ENCODE data around the gene FAM20C. TPM values are rescaled to one million over a fixed set of nuclear protein-coding genes. Genes with fewer than 3 reads are reported as not detected.
"Not testable (repeated sequence)": the region's sequence is repeated elsewhere in the genome, so short reads cannot be mapped to it uniquely, and the experiment has no call there.

Gene FAM20C
- total RNA-seq, 1 donor from 2014 or later = 1.0 TPM

DNA sequence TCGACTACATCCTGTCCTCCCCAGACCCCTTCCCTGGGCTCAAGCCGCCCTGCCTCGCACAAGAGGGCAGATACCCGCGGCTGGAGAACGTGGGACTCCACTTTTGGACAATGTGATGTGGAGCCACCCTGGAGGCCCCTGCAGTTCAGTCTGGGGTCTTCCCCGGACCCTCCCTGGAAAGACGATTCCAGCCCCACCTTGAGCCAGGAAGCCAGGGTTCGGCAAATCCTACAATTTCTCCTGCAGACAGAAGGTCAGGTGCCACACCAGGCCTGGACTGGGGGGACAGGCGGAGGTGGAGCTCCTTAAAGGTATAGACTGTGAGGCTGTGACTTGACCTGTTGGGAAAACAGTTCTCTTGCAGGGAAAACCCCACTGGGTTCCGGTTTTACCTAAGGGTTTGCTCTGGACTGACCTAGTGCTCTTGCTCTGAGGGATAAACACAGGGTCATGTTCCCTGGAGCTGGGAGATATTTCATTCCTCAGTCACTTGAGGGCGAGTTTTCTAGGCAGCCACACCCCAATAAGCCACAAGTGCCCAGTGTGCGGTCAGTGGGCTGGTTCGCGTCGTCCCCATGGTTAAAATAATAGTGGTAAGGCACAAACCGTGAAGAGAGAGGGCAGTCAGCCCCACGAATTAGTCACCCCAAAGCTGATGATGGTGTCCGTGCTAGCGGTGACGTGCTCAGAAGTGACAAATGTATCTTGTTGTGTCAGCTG is 99.2 kb downstream of the FAM20C start:
- DNase-seq = no peak
- H3K9me3 Mint-ChIP-seq = no peaks in the 10 kb centered on the region
- H3K36me3 Mint-ChIP-seq (ENCODE audit: low read depth) = no peaks in the 10 kb centered on the region
- intact Hi-C loops (cut with micrococcal nuclease) = no loop called here
- peaks cover 29% of the 10 kb centered on the region for H3K27me3 Mint-ChIP-seq
- no peak overlapping the region for H3K27ac Mint-ChIP-seq
- no peak overlapping the region for H3K4me3 Mint-ChIP-seq
- H3K4me1 Mint-ChIP-seq = no peaks in the 10 kb centered on the region

DNA sequence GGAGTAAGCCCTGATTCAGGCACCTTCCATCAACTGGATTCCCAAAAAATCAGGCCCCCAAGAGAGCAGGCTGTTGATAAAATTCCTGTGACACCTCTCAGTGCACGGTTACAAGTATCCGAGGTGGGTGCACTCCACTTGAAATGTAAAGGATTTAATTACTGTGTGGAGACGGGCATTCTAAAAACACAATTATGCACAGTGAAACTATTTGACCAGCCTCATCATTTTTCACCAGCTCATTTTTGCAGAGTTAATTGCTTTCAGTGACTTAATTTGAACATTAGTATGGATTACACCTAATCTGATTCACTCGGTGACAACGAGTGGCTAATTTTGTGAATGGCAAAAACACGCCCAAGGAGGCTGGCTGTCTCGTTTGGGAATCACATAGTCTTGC is 99.9 kb downstream of the FAM20C start:
- Mint-ChIP-seq H3K9me3 (no peaks in the 10 kb centered on the region), H3K27me3 (peaks cover 29% of the 10 kb centered on the region), H3K27ac (no peak overlapping the region), H3K4me1 (no peaks in the 10 kb centered on the region), H3K36me3 (ENCODE audit: low read depth) (no peaks in the 10 kb centered on the region), H3K4me3 (no peak overlapping the region)
- intact Hi-C loops (cut with micrococcal nuclease) = no loop called here
- no peak for DNase-seq

DNA sequence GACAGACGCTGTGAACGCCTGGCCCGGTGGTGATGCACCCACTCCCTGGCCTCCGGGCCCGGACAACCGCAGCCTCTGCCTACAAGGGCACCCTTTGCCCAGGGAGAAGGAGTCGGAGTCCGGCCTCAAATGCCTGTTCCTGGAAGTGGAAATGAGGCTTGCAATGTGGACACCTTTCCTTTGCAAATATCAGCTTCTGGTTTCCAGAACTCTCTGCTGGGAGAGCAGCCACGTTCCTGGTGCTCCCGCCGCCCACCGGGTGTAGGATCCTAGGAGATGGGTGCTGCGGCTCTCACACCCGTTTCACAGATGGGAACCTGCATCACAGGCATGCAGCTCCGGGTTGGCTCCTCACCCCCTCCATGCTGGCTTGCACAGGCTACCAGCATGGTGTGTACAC is 100.5 kb downstream of the FAM20C start:
- Mint-ChIP-seq H3K4me3 (no peak overlapping the region), H3K27ac (no peak overlapping the region), H3K4me1 (no peaks in the 10 kb centered on the region), H3K27me3 (peaks cover 27% of the 10 kb centered on the region), H3K9me3 (no peaks in the 10 kb centered on the region), H3K36me3 (ENCODE audit: low read depth) (no peaks in the 10 kb centered on the region)
- intact Hi-C loops (cut with micrococcal nuclease) = no loop called here
- no peak for DNase-seq

DNA sequence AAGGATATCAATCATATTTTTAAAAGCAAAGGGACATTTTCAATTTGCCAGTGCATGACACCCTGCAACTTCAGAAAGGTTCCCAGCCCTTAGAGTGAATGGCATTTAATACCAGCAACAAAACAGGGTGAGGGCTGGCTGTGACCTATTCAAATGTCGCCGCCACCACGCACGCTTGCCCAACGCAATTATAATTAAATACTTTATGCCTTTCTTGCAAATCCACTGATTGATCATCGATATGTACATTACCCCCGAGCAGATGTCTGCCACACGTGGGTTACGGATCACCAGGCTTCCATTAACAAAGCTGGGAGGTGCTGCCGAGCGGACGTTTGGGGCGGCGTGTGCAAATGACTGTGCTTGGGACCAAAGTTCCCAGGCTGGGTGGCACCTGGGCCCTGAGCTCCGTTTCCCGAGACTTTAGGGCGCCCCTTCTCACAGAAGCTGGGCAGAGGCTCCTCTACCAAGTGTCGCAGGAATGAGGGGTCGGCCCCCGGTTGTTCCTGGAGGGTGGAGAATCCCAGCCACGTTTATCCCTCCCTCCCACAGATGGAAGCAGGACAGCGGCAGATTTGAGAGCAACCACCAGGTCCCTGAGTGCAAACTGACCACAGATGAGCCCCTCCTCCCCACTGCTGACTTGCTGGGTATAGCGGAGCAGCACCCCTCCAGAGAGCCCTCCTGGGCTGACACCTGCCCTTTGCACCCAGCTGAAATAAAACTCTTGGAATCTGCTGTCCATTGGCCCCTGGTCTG is 101.5 kb downstream of the FAM20C start:
- Mint-ChIP-seq H3K4me1 (no peaks in the 10 kb centered on the region), H3K36me3 (ENCODE audit: low read depth) (no peaks in the 10 kb centered on the region), H3K4me3 (no peak overlapping the region), H3K9me3 (no peaks in the 10 kb centered on the region), H3K27ac (no peak overlapping the region), H3K27me3 (peaks cover 20% of the 10 kb centered on the region)
- no peak for DNase-seq
- intact Hi-C loops (cut with micrococcal nuclease) = no loop called here

DNA sequence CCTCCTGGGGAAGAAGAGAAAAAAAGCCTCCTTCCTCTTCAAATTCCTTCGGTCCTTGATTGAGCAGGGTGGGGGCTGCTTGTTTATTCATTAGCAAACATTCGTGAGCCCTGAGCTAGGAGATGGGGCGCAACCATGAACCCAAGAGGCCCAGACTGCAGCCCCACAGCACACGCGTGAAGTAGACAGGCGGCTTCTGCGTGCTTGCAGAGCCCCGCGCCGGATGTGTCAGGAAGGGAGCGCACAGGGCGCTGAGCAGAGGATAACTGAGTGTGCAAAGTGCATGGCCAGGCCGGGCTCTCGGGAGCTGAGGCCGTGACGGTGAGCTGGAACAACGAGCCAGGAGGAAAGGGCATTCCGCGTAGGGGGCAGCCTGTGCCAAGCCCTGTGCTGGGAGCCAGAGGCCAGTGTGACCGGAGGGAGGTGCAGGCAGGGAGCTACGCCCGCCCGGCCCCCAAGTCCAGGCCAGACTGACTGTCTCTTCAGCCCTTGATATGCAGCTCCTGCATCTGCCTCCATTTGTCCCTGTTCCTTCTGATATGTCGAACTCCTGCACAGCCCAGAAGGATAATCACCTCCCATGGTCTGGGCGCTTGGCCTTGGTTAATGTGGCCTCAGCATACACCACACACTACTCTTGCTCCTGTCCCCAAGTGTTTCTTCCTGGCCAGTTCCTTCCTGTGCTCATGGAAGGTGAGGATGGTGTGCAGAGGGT is 102.2 kb downstream of the FAM20C start:
- intact Hi-C loops (cut with micrococcal nuclease) = no loop called here
- H3K27me3 Mint-ChIP-seq = peaks cover 17% of the 10 kb centered on the region
- no peak for DNase-seq
- no peaks in the 10 kb centered on the region for H3K9me3 Mint-ChIP-seq
- no peaks in the 10 kb centered on the region for H3K36me3 Mint-ChIP-seq (ENCODE audit: low read depth)
- H3K27ac Mint-ChIP-seq = no peak overlapping the region
- H3K4me3 Mint-ChIP-seq = no peak overlapping the region
- H3K4me1 Mint-ChIP-seq = no peaks in the 10 kb centered on the region

DNA sequence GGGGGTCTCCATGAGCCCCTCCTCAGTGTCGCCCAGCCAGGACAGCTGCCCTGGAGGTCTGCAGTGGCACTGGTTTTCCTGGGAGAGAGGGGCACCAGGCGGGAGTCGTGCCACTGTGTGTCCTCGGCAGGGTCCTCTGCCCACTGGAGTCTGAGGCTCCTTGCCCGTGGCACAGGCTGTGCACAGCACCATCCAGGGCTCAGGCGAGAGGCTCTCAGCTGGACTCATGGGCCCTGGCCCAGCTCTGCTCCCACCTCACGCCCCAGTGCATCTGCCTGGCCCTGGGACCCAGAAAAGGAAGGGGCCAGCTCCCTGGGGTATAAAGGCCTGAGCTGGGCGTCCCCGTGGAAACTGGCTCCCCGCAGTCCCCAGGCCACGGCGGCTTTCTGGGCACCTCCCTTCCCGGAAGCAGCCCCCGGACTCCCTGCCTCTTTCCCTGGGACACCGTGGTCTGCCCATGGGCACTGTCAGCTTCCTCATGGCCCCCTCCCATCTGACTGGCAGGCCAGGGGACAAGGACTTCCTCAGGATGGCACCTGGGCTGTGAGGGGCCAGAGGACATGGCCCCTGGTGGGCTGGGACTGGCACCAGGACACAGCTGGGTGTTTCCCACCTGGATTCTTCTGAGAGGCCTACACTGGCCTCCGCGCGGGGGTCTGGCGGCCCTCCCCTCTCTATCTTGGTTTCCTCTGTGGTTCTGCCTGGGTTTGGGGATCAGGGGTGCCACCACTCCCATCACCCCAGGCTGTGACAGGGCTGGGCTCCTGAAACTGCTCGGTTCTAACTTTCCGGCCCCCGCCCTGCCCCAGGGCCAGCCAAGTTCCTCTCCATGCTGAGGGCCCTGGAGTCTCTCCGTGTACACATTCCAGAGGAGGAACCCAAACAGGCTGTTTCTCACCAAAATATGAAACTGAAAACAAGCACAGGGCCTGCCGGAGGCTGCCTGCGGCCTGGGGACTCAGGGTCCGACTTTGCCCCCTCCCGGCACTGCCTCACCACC is 103.1 kb downstream of the FAM20C start:
- intact Hi-C loops (cut with micrococcal nuclease) = no loop called here
- H3K4me3 Mint-ChIP-seq = no peak overlapping the region
- no peaks in the 10 kb centered on the region for H3K9me3 Mint-ChIP-seq
- no peaks in the 10 kb centered on the region for H3K36me3 Mint-ChIP-seq (ENCODE audit: low read depth)
- H3K27me3 Mint-ChIP-seq = peaks cover 15% of the 10 kb centered on the region
- H3K4me1 Mint-ChIP-seq = no peaks in the 10 kb centered on the region
- H3K27ac Mint-ChIP-seq = no peak overlapping the region
- DNase-seq = no peak

DNA sequence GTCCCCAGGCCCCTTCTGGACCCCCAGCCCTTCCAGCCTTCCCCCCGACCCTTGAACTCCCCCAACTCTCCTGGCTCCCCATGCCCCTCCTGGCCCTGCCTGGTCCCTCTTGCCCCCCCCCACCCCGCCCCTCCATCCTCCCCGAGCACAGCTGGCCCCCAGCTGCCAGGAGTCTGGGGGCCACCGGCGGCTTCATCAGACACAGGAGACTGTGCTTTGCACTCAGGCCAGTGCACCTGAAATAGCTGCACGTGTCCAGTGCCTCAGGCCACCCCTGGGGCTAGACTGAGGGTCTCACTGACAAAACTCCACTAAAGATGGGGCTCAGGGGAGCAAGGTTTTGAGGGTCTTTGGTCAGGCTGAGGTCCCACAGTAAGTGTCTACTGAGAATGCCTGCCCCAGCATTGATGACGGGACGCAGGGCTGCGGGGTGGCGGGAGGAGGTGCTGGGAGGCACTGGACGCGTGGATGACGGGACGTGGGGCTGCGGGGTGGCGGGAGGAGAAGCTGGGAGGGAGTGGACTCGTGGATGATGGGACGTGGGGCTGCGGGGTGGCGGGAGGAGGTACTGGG is 104.1 kb downstream of the FAM20C start:
- H3K9me3 Mint-ChIP-seq = no peaks in the 10 kb centered on the region
- H3K4me1 Mint-ChIP-seq = no peaks in the 10 kb centered on the region
- H3K27me3 Mint-ChIP-seq = peaks cover 12% of the 10 kb centered on the region
- no peak for DNase-seq
- H3K4me3 Mint-ChIP-seq = no peak overlapping the region
- intact Hi-C loops (cut with micrococcal nuclease) = no loop called here
- H3K36me3 Mint-ChIP-seq (ENCODE audit: low read depth) = no peaks in the 10 kb centered on the region
- H3K27ac Mint-ChIP-seq = no peak overlapping the region

DNA sequence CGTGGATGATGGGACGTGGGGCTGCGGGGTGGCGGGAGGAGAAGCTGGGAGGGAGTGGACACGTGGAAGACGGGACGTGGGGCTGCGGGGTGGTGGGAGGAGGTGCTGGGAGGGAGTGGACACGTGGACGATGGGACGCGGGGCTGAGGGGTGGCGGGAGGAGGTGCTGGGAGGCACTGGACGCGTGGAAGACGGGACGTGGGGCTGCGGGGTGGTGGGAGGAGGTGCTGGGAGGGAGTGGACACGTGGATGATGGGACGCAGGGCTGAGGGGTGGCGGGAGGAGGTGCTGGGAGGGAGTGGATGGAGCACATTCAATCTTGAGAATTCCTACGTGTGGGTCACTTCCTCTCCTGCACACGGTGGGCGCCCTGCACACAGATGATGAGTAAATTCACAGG is 104.8 kb downstream of the FAM20C start:
- DNase-seq; H3K4me3 Mint-ChIP-seq; intact Hi-C loops (cut with micrococcal nuclease); H3K36me3 Mint-ChIP-seq (ENCODE audit: low read depth); H3K27me3 Mint-ChIP-seq; H3K4me1 Mint-ChIP-seq; H3K9me3 Mint-ChIP-seq; H3K27ac Mint-ChIP-seq: not testable (repeated sequence)

DNA sequence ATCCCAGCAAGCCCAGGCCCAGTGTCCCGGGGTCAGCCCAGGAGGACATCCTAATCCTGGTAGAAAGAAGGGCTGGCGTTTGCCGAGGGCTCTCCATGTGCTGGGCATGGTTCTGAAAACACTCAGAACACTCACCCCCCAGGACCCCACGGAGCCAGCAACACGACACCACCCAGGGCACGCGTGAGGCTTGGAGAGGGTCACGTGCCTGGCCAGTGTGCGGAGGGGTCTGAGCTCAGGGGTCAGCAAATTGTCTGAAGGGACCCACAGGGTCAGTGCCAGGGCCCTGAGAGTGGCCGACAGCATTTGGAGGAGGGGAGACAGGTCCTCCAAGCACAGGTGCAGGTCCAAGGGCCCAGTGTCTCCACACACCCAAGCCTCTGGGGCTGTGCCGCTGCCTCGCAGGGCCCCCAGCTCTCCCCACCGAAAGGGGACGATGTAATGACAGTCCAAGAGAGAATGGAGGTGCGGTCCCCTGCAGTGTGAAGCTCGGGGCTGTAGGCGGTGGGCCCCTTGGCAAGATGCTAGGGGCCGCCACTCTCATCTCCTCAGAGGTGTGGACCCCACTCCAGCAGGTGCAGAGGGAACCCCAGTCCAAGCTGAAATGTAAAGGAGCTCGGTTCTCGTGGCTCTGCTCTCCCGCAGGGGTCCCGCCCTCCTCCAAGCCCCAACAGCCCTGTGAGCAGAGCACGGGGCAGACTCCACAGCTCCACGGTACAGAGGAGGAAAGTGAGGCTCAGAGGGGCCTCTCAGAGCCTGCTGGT is 105.4 kb downstream of the FAM20C start:
- H3K36me3 Mint-ChIP-seq (ENCODE audit: low read depth) = no peaks in the 10 kb centered on the region
- H3K27me3 Mint-ChIP-seq = peaks cover 4% of the 10 kb centered on the region
- DNase-seq = no peak
- no peaks in the 10 kb centered on the region for H3K4me1 Mint-ChIP-seq
- H3K4me3 Mint-ChIP-seq = no peak overlapping the region
- no peaks in the 10 kb centered on the region for H3K9me3 Mint-ChIP-seq
- intact Hi-C loops (cut with micrococcal nuclease) = no loop called here
- H3K27ac Mint-ChIP-seq = no peak overlapping the region

DNA sequence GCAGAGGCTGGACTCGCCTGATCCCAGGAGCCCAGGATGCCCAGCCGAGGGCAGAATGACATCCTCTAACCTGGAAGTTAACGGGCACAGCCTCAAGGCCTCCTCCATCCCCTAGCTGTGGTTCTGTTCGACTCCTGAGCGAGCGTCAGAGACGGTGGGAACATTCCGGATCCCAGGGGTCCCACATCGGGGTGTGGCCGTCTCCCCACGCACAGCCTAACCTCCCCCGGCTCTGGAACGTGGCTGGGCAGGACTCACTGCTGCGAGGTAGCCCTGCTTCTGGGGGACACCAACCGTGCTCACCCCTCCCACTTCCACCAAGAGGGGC is 106.0 kb downstream of the FAM20C start:
- H3K4me1 Mint-ChIP-seq = no peaks in the 10 kb centered on the region
- H3K27ac Mint-ChIP-seq = no peak overlapping the region
- no peak for DNase-seq
- no peaks in the 10 kb centered on the region for H3K9me3 Mint-ChIP-seq
- no peaks in the 10 kb centered on the region for H3K27me3 Mint-ChIP-seq
- intact Hi-C loops (cut with micrococcal nuclease) = no loop called here
- H3K36me3 Mint-ChIP-seq (ENCODE audit: low read depth) = no peaks in the 10 kb centered on the region
- no peak overlapping the region for H3K4me3 Mint-ChIP-seq

DNA sequence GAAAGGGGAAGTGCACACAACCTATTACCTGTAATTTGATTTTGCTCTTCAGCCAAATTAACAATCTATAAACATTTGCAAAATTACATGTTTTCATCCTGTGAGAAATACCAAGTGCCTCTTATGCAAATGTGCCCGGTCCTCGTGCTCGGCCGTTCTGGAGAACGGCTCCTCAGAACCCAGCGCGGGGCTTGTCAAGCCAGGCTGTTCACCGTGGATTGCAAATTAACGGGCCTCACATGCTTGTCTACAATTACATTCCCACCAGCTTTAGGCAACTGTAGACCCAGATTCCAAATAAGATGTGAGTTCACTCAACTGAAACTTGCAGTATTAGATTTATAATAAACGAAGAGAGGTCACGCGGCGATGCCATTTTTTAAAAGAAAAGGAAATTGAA is 106.4 kb downstream of the FAM20C start:
- Mint-ChIP-seq H3K27me3 (no peaks in the 10 kb centered on the region), H3K4me1 (no peaks in the 10 kb centered on the region), H3K36me3 (ENCODE audit: low read depth) (no peaks in the 10 kb centered on the region), H3K27ac (no peak overlapping the region), H3K4me3 (no peak overlapping the region), H3K9me3 (no peaks in the 10 kb centered on the region)
- intact Hi-C loops (cut with micrococcal nuclease) = no loop called here
- DNase-seq = no peak

DNA sequence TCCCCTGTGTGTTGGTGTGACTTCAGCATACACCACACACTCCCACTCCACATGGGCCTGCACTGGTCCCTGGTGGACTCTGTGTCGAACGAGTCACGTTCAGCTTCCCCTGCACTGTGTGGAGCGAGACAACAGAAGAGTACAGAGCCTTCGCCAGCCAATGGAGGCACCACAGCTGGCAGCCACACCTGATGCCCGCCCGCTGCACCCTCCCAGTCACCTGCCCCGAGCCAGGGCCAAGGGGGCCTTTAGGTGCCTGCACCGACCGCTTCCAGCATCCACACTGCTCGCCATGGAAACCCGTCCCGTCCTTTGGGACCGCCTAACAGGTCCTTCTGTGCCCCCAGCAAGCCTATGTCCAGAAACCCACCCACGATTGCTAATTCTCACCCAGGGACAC is 106.8 kb downstream of the FAM20C start:
- no peak for DNase-seq
- Mint-ChIP-seq H3K9me3 (no peaks in the 10 kb centered on the region), H3K27ac (no peak overlapping the region), H3K36me3 (ENCODE audit: low read depth) (no peaks in the 10 kb centered on the region), H3K4me1 (no peaks in the 10 kb centered on the region), H3K4me3 (no peak overlapping the region), H3K27me3 (no peaks in the 10 kb centered on the region)
- intact Hi-C loops (cut with micrococcal nuclease) = no loop called here

DNA sequence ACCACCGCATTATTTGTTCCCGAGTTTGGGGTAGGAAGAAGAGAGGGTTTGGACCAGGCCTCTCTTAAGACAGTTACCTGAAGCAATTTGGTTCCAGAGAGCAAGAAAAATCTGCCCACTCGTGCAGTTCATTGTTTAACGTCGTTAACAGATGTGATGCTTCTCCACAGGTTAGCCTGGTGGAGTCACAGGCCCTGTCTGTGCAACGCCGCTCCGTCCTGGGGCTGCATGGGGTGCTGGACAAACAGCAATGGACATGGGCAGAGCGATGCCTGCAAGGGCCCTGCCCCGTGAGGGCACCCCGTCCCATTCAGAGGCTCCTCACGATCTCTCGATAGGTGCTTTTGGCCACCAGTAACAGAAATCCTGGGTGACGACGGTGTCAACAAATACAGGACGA is 107.3 kb downstream of the FAM20C start:
- Mint-ChIP-seq H3K36me3 (ENCODE audit: low read depth) (no peaks in the 10 kb centered on the region), H3K27ac (no peak overlapping the region), H3K4me3 (no peak overlapping the region), H3K4me1 (no peaks in the 10 kb centered on the region), H3K27me3 (no peaks in the 10 kb centered on the region), H3K9me3 (peaks cover 4% of the 10 kb centered on the region)
- DNase-seq = no peak
- intact Hi-C loops (cut with micrococcal nuclease) = no loop called here
